A673 (cell line): Measurements from ENCODE around the gene DHRSX. TPM values are rescaled to one million over a fixed set of nuclear protein-coding genes. Genes with fewer than 3 reads are reported as not detected.
"Not testable (repeated sequence)": the region's sequence is repeated elsewhere in the genome, so short reads cannot be mapped to it uniquely, and the experiment has no call there.

Experiments
- BruUV-seq: library from RNA; stranded (reverse); fragments of 400-500 nt; replicated peaks from 2 replicates; lab custom pipeline; 2021; lab: Mats Ljungman, UMichigan
- CTCF ChIA-PET: fragments of 300-600 bp; sonication (Branson Sonifier 250); formaldehyde crosslinking; loops from one replicate; lab custom pipeline; 2022; ENCODE audit warnings: antibody characterized with exemption; lab: Charles Lee
- POLR2A ChIA-PET: fragments of 300-600 bp; sonication (Branson Sonifier 250); formaldehyde crosslinking; loops from one replicate; lab custom pipeline; 2022; ENCODE audit warnings: antibody characterized with exemption; ENCODE audit not compliant: low non-redundant PET; lab: Charles Lee
- DNase-seq: peaks from one replicate; pipeline ENCODE4 v3.0.0-alpha.2; 2015; ENCODE audit warnings: low spot score
- H3K27ac ChIP-seq: fragments of 200-600 bp; sonication (generic); 2 replicates; pipeline ENCODE4 v1.5.1; 2016; ENCODE audit warnings: mixed run types, low read depth, mild to moderate bottlenecking, mixed read lengths, antibody characterized with exemption, low read length; ENCODE audit not compliant: poor library complexity, severe bottlenecking
- H3K27me3 ChIP-seq: fragments of 200-600 bp; sonication (generic); replicated peaks from 2 replicates; pipeline ENCODE4 v1.6.1; 2017; ENCODE audit warnings: mixed run types, low read depth, mild to moderate bottlenecking, mixed read lengths, antibody characterized with exemption, low read length; ENCODE audit not compliant: insufficient read depth, poor library complexity
- H3K36me3 ChIP-seq: fragments of 200-600 bp; sonication (generic); 2 replicates; pipeline ENCODE4 v1.6.1; 2016; ENCODE audit warnings: mixed run types, mild to moderate bottlenecking, mixed read lengths, antibody characterized with exemption, low read length; ENCODE audit not compliant: insufficient read depth, poor library complexity, severe bottlenecking
- H3K4me1 ChIP-seq: fragments of 200-600 bp; sonication (generic); 2 replicates; pipeline ENCODE4 v1.6.1; 2017; ENCODE audit warnings: mixed run types, mild to moderate bottlenecking, mixed read lengths, antibody characterized with exemption, low read length; ENCODE audit not compliant: insufficient read depth, poor library complexity, severe bottlenecking
- H3K4me3 ChIP-seq: fragments of 200-600 bp; sonication (generic); 2 replicates; pipeline ENCODE4 v1.5.1; 2016; ENCODE audit warnings: low read depth, mixed run types, mild to moderate bottlenecking, mixed read lengths, low read length; ENCODE audit not compliant: poor library complexity, severe bottlenecking
- H3K9me3 ChIP-seq: fragments of 200-600 bp; sonication (generic); 2 replicates; pipeline ENCODE4 v1.6.1; 2016; ENCODE audit warnings: mixed run types, low read depth, mild to moderate bottlenecking, mixed read lengths, antibody characterized with exemption, low read length; ENCODE audit not compliant: poor library complexity, severe bottlenecking
- EZH2 ChIP-seq: fragments of 200-600 bp; sonication (generic); IDR thresholded peaks from 2 replicates; pipeline ENCODE4 v1.6.1; 2017; ENCODE audit warnings: borderline replicate concordance, low read depth, mild to moderate bottlenecking, mixed read lengths, antibody characterized with exemption, low read length; ENCODE audit not compliant: poor library complexity, severe bottlenecking
- intact Hi-C: fragments of 100-400 bp; cut with micrococcal nuclease; formaldehyde crosslinking; loops from one replicate; pipeline ENCODE4 v1.10.0; 2022; ENCODE audit not compliant: unreplicated experiment
- total RNA-seq: library from RNA; stranded (reverse); gene quantifications from 2 replicates; pipeline ENCODE4 v1.2.3, GENCODE V29; 2021
- TF ChIP-seq, protein P1 (sequence below): fragments of 300-800, 200-600 bp; sonication (generic); conservative IDR thresholded peaks from 2 replicates; pipeline ENCODE4 v1.5.1; 2017; ENCODE audit warnings: low read depth, mild to moderate bottlenecking, antibody characterized with exemption, low read length, moderate library complexity, mixed read lengths

The DHRSX gene
- total RNA-seq, 1 experiment from 2014 or later = 30.2 TPM

DNA sequence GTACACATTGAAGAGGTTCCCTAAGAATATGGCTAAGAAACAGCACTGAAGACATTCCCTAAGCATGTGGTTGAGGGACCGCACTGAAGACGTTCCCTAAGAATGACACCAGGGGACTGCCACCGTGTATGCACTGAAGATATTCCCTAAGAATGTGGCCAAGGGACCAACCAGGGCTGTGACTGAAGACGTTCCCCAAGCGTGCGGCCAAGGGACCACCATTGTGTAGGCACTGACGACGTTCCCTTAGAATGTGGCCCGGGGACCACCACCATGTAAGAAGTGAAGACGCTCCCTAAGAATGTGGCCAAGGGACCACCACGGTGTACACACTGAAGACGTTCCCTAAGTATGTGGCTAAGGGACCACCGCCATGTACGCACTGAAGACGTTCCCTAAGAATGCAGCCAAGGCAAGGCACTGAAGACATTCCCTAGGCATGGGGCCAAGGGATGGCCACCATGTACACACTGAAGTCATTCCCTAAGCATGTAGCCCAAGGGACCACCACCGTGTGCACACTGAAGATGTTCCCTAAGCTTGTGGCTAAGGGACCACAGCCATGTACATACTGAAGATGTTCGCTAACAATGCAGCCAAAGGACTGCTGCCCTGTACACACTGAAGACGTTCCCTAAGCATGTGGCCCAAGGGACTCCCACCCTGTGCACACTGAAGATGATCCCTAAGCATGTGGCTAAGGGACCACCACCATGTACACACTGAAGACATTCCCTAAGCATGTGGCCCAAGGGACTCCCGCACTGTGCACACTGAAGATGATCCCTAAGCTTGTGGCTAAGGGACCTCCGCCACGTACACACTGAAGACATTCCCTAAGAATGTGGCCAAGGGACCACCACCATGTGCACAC lies 22.0 kb downstream of the DHRSX start:
- no peaks in the 10 kb centered on the region for H3K27me3 ChIP-seq
- H3K4me3 ChIP-seq = no peak overlapping the region
- CTCF ChIA-PET = no interaction called here
- no peaks in the 10 kb centered on the region for H3K4me1 ChIP-seq
- DNase-seq = no peak
- no peak for TF ChIP-seq EZH2
- TF ChIP-seq, protein P1, sequence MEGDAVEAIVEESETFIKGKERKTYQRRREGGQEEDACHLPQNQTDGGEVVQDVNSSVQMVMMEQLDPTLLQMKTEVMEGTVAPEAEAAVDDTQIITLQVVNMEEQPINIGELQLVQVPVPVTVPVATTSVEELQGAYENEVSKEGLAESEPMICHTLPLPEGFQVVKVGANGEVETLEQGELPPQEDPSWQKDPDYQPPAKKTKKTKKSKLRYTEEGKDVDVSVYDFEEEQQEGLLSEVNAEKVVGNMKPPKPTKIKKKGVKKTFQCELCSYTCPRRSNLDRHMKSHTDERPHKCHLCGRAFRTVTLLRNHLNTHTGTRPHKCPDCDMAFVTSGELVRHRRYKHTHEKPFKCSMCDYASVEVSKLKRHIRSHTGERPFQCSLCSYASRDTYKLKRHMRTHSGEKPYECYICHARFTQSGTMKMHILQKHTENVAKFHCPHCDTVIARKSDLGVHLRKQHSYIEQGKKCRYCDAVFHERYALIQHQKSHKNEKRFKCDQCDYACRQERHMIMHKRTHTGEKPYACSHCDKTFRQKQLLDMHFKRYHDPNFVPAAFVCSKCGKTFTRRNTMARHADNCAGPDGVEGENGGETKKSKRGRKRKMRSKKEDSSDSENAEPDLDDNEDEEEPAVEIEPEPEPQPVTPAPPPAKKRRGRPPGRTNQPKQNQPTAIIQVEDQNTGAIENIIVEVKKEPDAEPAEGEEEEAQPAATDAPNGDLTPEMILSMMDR = no peak
- no peaks in the 10 kb centered on the region for H3K36me3 ChIP-seq
- no peaks in the 10 kb centered on the region for H3K9me3 ChIP-seq
- POLR2A ChIA-PET = no interaction called here
- intact Hi-C loops = no loop called here
- no TSS peak for BruUV-seq
- H3K27ac ChIP-seq = no peak overlapping the region

DNA sequence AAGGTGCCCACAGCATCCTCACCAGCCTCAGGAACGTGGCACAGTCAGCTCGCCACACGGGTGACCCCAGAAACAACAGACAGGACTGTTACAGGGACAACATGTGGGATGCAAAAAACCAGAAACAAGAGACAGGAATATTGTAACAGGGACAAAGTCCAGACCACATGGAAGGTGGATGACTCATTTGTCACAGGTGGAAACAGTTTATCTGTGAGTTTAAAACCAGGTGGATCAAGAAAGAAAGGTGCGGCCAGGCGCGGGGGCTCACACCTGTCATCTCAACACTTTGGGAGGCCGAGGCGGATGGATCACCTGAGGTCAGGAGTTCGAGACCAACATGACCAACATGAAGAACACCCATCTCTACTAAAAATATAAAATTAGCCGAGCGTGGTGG lies 23.5 kb downstream of the DHRSX start:
- CTCF ChIA-PET, H3K4me1 ChIP-seq, H3K27ac ChIP-seq, intact Hi-C loops, BruUV-seq, H3K27me3 ChIP-seq, DNase-seq, H3K4me3 ChIP-seq, POLR2A ChIA-PET, H3K9me3 ChIP-seq, H3K36me3 ChIP-seq: not testable (repeated sequence)

DNA sequence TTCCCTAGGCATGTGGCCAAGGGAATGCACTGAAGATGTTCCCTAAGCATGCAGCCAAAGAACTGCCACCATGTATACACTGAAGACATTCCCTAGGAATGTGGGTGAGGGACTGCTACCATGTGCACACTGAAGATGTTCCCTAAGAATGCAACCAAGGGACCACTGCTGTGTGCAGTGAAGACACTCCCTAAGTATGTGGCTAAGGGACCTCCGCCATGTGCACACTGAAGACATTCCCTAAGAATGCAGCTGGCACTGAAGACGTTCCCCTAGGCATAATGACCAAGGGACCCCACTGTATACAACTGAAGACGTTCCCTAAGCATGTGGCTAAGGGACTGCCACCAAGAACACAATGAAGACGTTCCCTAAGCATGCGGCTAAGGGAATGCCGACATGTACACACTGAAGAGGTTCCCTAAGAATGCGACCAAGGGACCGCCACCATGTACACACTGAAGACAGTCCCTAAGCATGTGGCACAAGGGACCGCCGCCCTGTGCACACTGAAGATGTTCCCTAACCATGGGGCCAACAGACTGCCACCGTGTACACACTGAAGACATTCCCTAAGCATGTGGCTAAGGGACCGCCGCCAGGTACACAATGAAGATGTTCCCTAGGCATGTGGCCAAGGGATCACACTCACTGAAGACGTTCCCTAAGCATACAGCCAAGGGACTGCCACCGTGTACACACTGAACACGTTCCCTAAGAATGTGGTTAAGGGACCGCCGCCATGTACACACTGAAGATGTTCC lies 25.6 kb downstream of the DHRSX start:
- Histone ChIP-seq H3K36me3 (no peaks in the 10 kb centered on the region), H3K27ac (no peak overlapping the region), H3K4me3 (no peak overlapping the region), H3K9me3 (no peaks in the 10 kb centered on the region), H3K4me1 (no peaks in the 10 kb centered on the region), H3K27me3 (no peaks in the 10 kb centered on the region)
- no peak for DNase-seq
- ChIA-PET CTCF (no interaction called here), POLR2A (no interaction called here)
- no peak for TF ChIP-seq EZH2
- TF ChIP-seq, protein P1 = no peak
- intact Hi-C loops = no loop called here
- BruUV-seq = no TSS peak
